Measurements from ENCODE around the gene CFDP1. TPM values are rescaled to one million over a fixed set of nuclear protein-coding genes. Genes with fewer than 3 reads are reported as not detected.

The CFDP1 gene
- total RNA-seq, 2 donors from 2014 or later, result 29.1 to 49.5 TPM

DNA sequence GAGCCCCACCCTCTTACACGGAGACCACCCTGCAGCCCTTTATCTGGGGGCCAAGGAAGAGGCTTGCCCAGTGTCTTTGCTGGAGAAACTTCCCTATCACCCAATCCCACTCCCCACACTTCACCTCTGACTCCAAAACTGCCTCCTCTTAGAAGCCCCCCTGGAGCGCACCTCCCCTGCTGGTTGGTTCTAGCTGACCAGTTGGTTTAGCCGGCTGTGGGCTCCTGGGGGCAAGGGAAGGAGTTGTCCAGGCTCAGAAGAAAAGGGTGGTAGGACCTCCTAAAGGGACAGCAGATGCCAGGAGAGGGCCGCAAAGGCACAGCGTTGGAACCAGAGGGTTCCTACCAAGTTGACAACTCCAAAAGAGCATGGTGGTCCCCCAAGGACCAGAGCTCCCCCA, 183.9 kb downstream of the CFDP1 start:
- Mint-ChIP-seq H3K9me3 (no peaks in the 10 kb centered on the region), H3K4me1 (ENCODE audit: low read depth in 2 of 2) (peaks cover 0 to 5% of the 10 kb centered on the region in 2 donors), H3K4me3 (no peak overlapping the region), H3K27me3 (peaks cover 17 to 46% of the 10 kb centered on the region in 2 donors), H3K27ac (no peak overlapping the region), H3K36me3 (no peaks in the 10 kb centered on the region)
- ATAC-seq (no peak), DNase-seq (ENCODE audit: low spot score) (no peak)

DNA sequence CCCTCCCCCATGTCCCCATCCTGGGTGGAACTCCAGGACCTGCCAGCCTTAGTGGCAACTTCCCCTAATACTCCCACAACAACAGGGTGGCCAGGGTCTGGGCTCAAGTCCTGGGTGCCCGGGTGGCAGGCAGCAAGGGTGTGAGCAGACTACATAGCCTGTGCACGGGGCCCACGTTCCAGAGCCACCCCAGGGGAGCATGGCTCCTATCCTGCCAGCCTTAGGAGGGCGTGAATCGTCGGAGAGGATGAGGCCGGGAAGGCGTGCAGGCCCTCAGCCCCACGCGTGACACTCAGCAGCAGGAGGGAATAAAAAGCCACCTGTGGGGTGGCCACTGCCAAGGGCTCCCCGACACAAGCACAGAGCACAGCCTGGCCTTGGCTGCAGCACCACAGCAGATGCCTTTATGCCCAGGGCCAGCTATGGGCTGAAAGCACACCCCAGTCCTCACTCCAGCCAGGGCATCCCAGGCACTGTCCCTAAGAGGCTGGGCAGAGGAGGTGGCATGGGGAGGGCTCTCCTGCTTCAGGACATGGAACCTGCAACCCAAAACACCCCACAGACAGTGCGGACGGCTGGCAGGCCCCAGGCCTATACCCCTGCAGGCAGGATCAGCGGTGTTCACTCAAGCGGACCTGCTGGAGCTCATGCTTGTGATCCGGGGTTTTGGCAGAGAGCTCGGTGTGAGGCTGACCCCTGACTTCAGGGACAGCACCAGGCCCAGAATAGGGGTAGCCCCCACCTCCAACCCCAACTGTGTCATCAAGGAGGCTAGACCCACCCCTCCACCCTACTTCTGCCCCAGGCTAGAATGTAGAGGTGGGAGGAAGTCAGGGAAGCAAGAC, 184.5 kb downstream of the CFDP1 start:
- H3K4me1 Mint-ChIP-seq (ENCODE audit: low read depth in 2 of 2), result peaks cover 0 to 5% of the 10 kb centered on the region in 2 donors
- H3K27ac Mint-ChIP-seq, result no peak overlapping the region
- no peak for ATAC-seq
- peaks cover 14 to 48% of the 10 kb centered on the region in 2 donors for H3K27me3 Mint-ChIP-seq
- no peak overlapping the region for H3K4me3 Mint-ChIP-seq
- no peaks in the 10 kb centered on the region for H3K36me3 Mint-ChIP-seq
- H3K9me3 Mint-ChIP-seq, result no peaks in the 10 kb centered on the region
- no peak for DNase-seq (ENCODE audit: low spot score)

DNA sequence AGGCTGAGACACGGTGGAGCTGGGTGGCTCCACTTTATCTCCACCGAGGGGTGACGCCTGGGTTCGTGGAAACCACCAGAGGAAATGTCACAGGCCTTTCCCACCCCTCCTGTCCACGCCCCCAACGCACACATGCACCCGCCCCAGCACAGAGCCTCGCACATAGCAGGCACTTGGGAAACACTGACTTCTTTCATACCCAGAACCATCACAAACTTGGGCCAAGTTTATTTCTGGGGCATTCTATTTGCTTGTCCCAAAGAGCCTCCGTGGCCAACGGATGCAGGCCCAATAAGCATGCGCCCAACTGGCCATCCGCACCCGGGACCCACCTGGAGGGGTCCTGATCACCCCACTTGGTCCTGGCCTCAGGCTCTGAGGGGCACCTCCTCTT, 185.2 kb downstream of the CFDP1 start:
- no peak overlapping the region for H3K27ac Mint-ChIP-seq
- no peaks in the 10 kb centered on the region for H3K9me3 Mint-ChIP-seq
- DNase-seq (ENCODE audit: low spot score) (no peak), ATAC-seq (no peak)
- no peaks in the 10 kb centered on the region for H3K36me3 Mint-ChIP-seq
- peaks cover 0 to 5% of the 10 kb centered on the region in 2 donors for H3K4me1 Mint-ChIP-seq (ENCODE audit: low read depth in 2 of 2)
- peaks cover 14 to 48% of the 10 kb centered on the region in 2 donors for H3K27me3 Mint-ChIP-seq
- H3K4me3 Mint-ChIP-seq, result no peak overlapping the region

DNA sequence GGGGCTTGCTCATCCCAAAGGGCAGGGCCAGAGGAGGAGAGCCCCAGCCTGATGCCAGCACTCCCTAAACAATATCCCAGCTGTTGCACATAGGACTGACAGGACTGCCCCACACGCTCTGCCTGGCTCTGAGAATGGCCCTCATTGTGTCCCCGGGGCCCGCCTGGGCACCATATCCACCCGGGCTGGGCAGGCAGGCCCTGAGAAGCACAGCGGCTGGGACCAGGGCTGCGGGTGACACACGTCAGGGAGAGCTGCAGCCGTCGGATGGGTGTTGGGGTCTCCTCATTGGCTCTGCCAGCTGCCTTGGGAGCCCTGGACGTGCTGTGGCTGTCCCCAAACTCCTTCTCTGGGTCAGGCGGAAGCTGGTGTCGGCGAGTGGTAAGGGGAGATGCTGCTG, 186.1 kb downstream of the CFDP1 start:
- H3K4me3 Mint-ChIP-seq, result no peak overlapping the region
- peaks cover 0 to 5% of the 10 kb centered on the region in 2 donors for H3K4me1 Mint-ChIP-seq (ENCODE audit: low read depth in 2 of 2)
- H3K27ac Mint-ChIP-seq, result no peak overlapping the region
- DNase-seq (ENCODE audit: low spot score) (no peak), ATAC-seq (no peak)
- H3K36me3 Mint-ChIP-seq, result no peaks in the 10 kb centered on the region
- H3K27me3 Mint-ChIP-seq, result peaks cover 14 to 43% of the 10 kb centered on the region in 2 donors
- H3K9me3 Mint-ChIP-seq, result no peaks in the 10 kb centered on the region

DNA sequence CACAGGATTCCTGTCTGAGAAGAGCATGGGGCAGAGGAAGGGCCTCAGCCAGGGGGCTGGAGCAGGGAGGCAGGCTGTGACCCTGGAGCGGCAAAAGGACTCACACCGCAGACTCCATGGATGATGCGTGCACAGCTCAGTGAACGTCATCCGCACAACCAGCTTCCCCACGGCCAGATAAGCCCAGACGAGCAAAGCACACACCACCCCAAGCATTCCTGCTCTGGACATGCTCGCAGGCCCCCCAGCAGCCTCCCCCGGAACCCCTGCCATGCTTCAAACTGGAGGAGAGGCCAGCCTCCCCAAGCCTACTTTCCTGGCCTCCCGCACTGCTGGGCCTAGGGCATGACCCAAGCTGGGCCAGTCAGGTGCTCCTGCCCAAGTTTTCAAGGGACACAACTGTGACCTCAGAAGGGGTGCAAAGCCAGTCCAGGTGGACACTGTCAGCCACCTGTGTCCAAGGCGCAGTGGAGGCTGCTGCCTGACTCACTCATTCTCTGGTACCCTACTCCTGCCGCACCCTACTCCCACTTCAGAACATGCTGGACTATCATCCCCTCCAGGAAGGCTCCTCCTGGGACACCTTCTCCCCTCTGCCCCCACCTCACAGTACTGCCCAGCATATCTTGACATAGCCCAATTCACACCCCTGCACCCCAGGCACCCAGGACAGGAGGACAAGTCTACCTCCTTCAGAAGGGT, 186.6 kb downstream of the CFDP1 start:
- Mint-ChIP-seq H3K4me1 (ENCODE audit: low read depth in 2 of 2) (peaks cover 0 to 5% of the 10 kb centered on the region in 2 donors), H3K27me3 (peaks cover 14 to 39% of the 10 kb centered on the region in 2 donors), H3K4me3 (no peak overlapping the region), H3K27ac (no peak overlapping the region), H3K36me3 (no peaks in the 10 kb centered on the region), H3K9me3 (no peaks in the 10 kb centered on the region)
- DNase-seq (ENCODE audit: low spot score) (no peak), ATAC-seq (no peak)

DNA sequence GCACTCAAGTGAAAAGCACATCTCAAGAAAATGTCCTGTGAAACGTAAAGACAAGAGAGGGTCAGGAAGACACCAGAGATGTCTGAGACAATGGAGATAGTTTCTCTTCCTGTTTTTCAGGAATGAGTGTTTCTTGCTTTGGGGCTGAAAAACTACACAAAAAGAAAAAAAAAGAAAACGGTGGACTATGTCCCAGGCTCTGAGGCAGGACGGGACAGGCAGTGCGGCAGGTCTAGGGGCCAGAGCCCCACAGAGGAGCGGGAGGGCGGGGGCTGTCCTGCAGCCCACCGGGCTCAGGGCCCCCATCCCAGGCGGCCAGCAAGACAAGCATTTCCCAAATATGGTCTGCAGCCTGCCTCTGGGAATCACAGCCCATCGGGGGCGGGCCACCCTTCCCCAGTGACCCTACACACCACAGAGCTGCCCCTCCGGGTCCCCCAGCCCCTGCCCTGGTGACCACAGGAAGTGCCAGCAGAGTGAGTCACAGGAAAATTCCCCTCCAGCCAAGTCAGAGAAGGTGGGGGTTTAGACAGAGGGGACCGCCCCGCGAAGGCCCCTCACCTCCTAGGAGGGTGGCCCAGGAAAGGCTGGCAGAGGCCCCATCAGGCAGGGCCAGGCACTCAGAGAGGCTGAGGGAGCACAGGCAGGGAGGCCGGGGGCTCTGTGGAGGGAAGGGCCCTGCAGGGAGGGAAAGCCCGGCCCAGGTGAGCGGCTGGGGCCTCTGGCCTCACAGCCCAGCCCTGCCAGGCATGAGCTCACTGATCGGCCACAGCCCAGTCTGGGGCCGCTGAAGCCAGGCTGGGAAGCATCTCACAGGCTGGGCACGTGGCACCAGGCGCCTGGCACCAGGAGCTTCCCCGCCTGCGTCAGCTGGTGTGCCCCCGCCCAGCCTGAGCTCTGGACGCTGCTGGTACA, 188.2 kb downstream of the CFDP1 start:
- Mint-ChIP-seq H3K27me3 (peaks cover 14 to 41% of the 10 kb centered on the region in 2 donors), H3K27ac (no peak overlapping the region), H3K4me1 (ENCODE audit: low read depth in 2 of 2) (peaks cover 0 to 5% of the 10 kb centered on the region in 2 donors), H3K4me3 (no peak overlapping the region), H3K9me3 (no peaks in the 10 kb centered on the region), H3K36me3 (no peaks in the 10 kb centered on the region)
- DNase-seq (ENCODE audit: low spot score), result no peak
- ATAC-seq, result no peak

DNA sequence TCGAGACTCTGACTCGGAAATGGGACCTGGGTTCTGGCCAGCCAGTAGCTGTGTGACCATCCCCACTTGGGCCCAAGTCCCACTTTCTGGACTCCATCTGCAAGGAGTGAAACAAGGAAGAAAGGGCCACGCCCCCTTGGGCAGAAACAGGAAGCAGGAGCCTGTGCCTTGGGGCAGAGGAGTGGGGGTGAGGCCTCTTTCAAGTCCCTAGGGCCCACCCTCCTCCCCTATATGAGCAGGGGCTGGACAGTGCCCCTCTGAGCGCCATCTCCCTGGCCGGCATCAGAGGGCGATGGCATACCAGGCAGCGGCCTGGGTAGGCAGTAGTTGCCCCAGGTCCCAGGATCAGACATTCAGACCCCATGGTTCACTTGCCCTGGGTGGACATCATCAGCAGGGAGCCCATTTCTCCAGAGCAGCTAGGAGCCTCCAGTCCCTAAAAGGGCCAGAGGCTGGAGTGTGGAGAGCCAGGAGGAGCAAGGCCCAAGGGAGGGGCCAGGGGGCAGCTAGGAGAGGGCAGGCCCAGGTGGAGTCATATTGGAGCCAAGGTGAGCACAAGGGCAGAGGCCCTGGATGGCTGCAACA, 189.0 kb downstream of the CFDP1 start:
- H3K4me1 Mint-ChIP-seq (ENCODE audit: low read depth in 2 of 2), result peaks cover 0 to 5% of the 10 kb centered on the region in 2 donors
- H3K27me3 Mint-ChIP-seq, result peaks cover 14 to 42% of the 10 kb centered on the region in 2 donors
- no peak overlapping the region for H3K4me3 Mint-ChIP-seq
- DNase-seq (ENCODE audit: low spot score) (no peak), ATAC-seq (no peak)
- no peaks in the 10 kb centered on the region for H3K9me3 Mint-ChIP-seq
- H3K36me3 Mint-ChIP-seq, result no peaks in the 10 kb centered on the region
- no peak overlapping the region for H3K27ac Mint-ChIP-seq

Other genes with a start within 250 kb of the CFDP1 start
- gene CTRB2, start 226.3 kb downstream of the CFDP1 start, total RNA-seq, result not detected
- not detected for gene CTRB1, start 214.5 kb downstream of the CFDP1 start, total RNA-seq
- gene BCAR1, start 181.9 kb downstream of the CFDP1 start, total RNA-seq, result not detected
- gene TMEM170A, start 31.2 kb upstream of the CFDP1 start, total RNA-seq, result 10 to 100 TPM; 38.3 to 48.4 TPM
- under 1 TPM in 1 of 2 donors, not detected in 1; 0.08 TPM for gene CHST6, start 61.9 kb upstream of the CFDP1 start, total RNA-seq
- gene CHST5, start 102.6 kb upstream of the CFDP1 start, total RNA-seq, result under 1 TPM in 1 of 2 donors, not detected in 1; 0.14 TPM
- gene TMEM231, start 122.7 kb upstream of the CFDP1 start, total RNA-seq, result 1 to 10 TPM; 3.9 to 6.6 TPM
- gene GABARAPL2, start 132.9 kb upstream of the CFDP1 start, total RNA-seq, result 10 to 100 TPM; 51.5 to 75.9 TPM
- 10 to 100 TPM; 41.3 to 64.2 TPM for gene ADAT1, start 189.8 kb upstream of the CFDP1 start, total RNA-seq
- gene KARS1, start 214.2 kb upstream of the CFDP1 start, total RNA-seq, result 100 to 1,000 TPM; 198 to 239 TPM
- gene TERF2IP, start 214.3 kb upstream of the CFDP1 start, total RNA-seq, result 100 to 1,000 TPM in 1 of 2 donors, 10 to 100 TPM in 1; 77.9 to 116 TPM
- gene CPHXL2, start 243.5 kb upstream of the CFDP1 start, total RNA-seq, result not detected